ENCODE data around the gene HPSE2. TPM values are rescaled to one million over a fixed set of nuclear protein-coding genes. Genes with fewer than 3 reads are reported as not detected.

HPSE2 gene
- total and polyA plus RNA-seq, 4 donors, result 0.05 TPM; not detected in 3

- 87% methylated on average over 2 of the region's 2 CpGs for WGBS
These were observed 490.0 kb downstream of the HPSE2 start for GRCh38 chr10:98745645-98746044.

GRCh38 chr10:98720551-98720950 is 515.1 kb downstream of the HPSE2 start:
- WGBS, result 76% methylated on average over 1 of the region's 1 CpG
- TF ChIP-seq GABPA (IDR thresholded peaks at IDR 0.05 in 1 of 2, conservative IDR thresholded peaks at IDR 0.05 in 1 of 2) (no peak), JUND (IDR thresholded peaks at IDR 0.05) (no peak), TAF1 (conservative IDR thresholded peaks at IDR 0.05) (no peak), CTCF (IDR thresholded peaks at IDR 0.05; ENCODE audit: low read depth, low read length, missing input control) (no peak), YY1 (IDR thresholded peaks at IDR 0.05) (no peak), EGR1 (IDR thresholded peaks at IDR 0.05; ENCODE audit: low read depth in 2 of 2) (no peak), ZBTB33 (IDR thresholded peaks at IDR 0.05) (no peak), HNF4A (conservative IDR thresholded peaks at IDR 0.05) (no peak), NR2F2 (IDR thresholded peaks at IDR 0.05) (no peak), RXRA (IDR thresholded peaks at IDR 0.05) (no peak), ATF3 (IDR thresholded peaks at IDR 0.05) (no peak), RAD21 (IDR thresholded peaks at IDR 0.05) (no peak), HNF4G (IDR thresholded peaks at IDR 0.05) (no peak), FOXA1 (IDR thresholded peaks at IDR 0.05) (no peak)

More at GRCh38 chr10:98745645-98746044, 490.0 kb downstream of the HPSE2 start:
- H3K4me3 ChIP-seq (ENCODE audit: low read depth in 1 of 3, low read length in 3 of 3), result no peak overlapping the region
- no peaks in the 10 kb centered on the region for H3K27me3 ChIP-seq (ENCODE audit: control insufficient read depth in 4 of 4, insufficient read depth in 4 of 4, low read length in 3 of 4)
- no peaks in the 10 kb centered on the region for H3K36me3 ChIP-seq (ENCODE audit: control insufficient read depth in 4 of 4, insufficient read depth in 3 of 4, low read depth in 1 of 4, low read length in 3 of 4)
- no peak for DNase-seq (ENCODE audit: low spot score)
- no peaks in the 10 kb centered on the region for H3K9me3 ChIP-seq (ENCODE audit: control insufficient read depth in 4 of 4, low read length in 3 of 4)
- no peak overlapping the region for H3K9ac ChIP-seq (ENCODE audit: low read depth in 1 of 2, low read length in 2 of 2)
- TF ChIP-seq RAD21 (IDR thresholded peaks at IDR 0.05) (no peak), MAX (IDR thresholded peaks at IDR 0.05) (no peak), ATF3 (IDR thresholded peaks at IDR 0.05) (no peak), TAF1 (conservative IDR thresholded peaks at IDR 0.05) (no peak), JUND (IDR thresholded peaks at IDR 0.05) (no peak), YY1 (IDR thresholded peaks at IDR 0.05) (no peak), NR2F2 (IDR thresholded peaks at IDR 0.05) (no peak), ZBTB33 (IDR thresholded peaks at IDR 0.05) (no peak), CTCF (IDR thresholded peaks at IDR 0.05; ENCODE audit: low read depth, low read length, missing input control) (no peak), HNF4G (IDR thresholded peaks at IDR 0.05) (no peak), SP1 (IDR thresholded peaks at IDR 0.05) (no peak), GABPA (IDR thresholded peaks at IDR 0.05 in 1 of 2, conservative IDR thresholded peaks at IDR 0.05 in 1 of 2) (no peak)
- H3K4me1 ChIP-seq (ENCODE audit: control insufficient read depth in 4 of 4, insufficient read depth in 4 of 4, low read length in 3 of 4), result no peaks in the 10 kb centered on the region
- no peak overlapping the region for H3K27ac ChIP-seq (ENCODE audit: low read depth in 1 of 2, low read length in 2 of 2)

More at GRCh38 chr10:98720551-98720950, 515.1 kb downstream of the HPSE2 start:
- DNase-seq (ENCODE audit: low spot score), result no peak
- H3K4me1 ChIP-seq (ENCODE audit: control insufficient read depth in 4 of 4, insufficient read depth in 4 of 4, low read length in 3 of 4), result no peaks in the 10 kb centered on the region
- H3K9me3 ChIP-seq (ENCODE audit: control insufficient read depth in 4 of 4, low read length in 3 of 4), result no peaks in the 10 kb centered on the region
- H3K36me3 ChIP-seq (ENCODE audit: control insufficient read depth in 4 of 4, insufficient read depth in 3 of 4, low read depth in 1 of 4, low read length in 3 of 4), result no peaks in the 10 kb centered on the region
- H3K9ac ChIP-seq (ENCODE audit: low read depth in 1 of 2, low read length in 2 of 2), result no peak overlapping the region
- no peaks in the 10 kb centered on the region for H3K27me3 ChIP-seq (ENCODE audit: control insufficient read depth in 4 of 4, insufficient read depth in 4 of 4, low read length in 3 of 4)
- no peak overlapping the region for H3K27ac ChIP-seq (ENCODE audit: low read depth in 1 of 2, low read length in 2 of 2)
- H3K4me3 ChIP-seq (ENCODE audit: low read depth in 1 of 3, low read length in 3 of 3), result no peak overlapping the region
